GM12878 (cell line): Measurements from ENCODE around the gene DRD2. TPM values are rescaled to one million over a fixed set of nuclear protein-coding genes. Genes with fewer than 3 reads are reported as not detected.

Experiments used
- ATAC-seq: fragments of 200-7000 bp; cut with Tn5 transposase; 3 replicates; pipeline ENCODE4 v1.9.1; 2020; ENCODE audit warnings: mild to moderate bottlenecking, moderate library complexity
- BruUV-seq: library from RNA; stranded (reverse); fragments of 400-500 nt; replicated peaks from 2 replicates; lab custom pipeline; 2021; lab: Mats Ljungman, UMichigan
- CTCF ChIA-PET: fragments of 300-600 bp; sonication (Branson Sonifier 250); formaldehyde crosslinking; extraction: SDS; loops from one replicate; lab custom pipeline; 2021; ENCODE audit warnings: inconsistent platforms; lab: Yijun Ruan, JAX
- POLR2A ChIA-PET: fragments of 350-600 bp; formaldehyde crosslinking; extraction: SDS; loops from one replicate; lab custom pipeline; 2021; ENCODE audit warnings: inconsistent platforms; lab: Charles Lee
- RAD21 ChIA-PET: fragments of 300-600 bp; sonication (Branson Sonifier 250); formaldehyde crosslinking; loops from one replicate; lab custom pipeline; 2023; ENCODE audit warnings: antibody characterized with exemption; ENCODE audit not compliant: unreplicated experiment; lab: Charles Lee
- SMC1A ChIA-PET: fragments of 300-600 bp; sonication (Branson Sonifier 250); formaldehyde crosslinking; loops from one replicate; lab custom pipeline; 2023; ENCODE audit not compliant: unreplicated experiment, uncharacterized antibody; lab: Charles Lee
- DNase-seq: peaks from one replicate; pipeline ENCODE4 v3.0.0-alpha.2; 2011; ENCODE audit warnings: low read depth, low spot score
- FAIRE-seq: peaks from 3 replicates; lab custom pipeline; 2011; peaks lifted over from hg19 to GRCh38; lab: Jason Lieb, UNC
- H2AFZ ChIP-seq: 2 replicates; pipeline ENCODE4 v1.6.0; 2011; ENCODE audit warnings: low read depth, low read length, control low read depth; ENCODE audit not compliant: control insufficient read depth
- H3K27ac ChIP-seq: 2 replicates; pipeline ENCODE4 v1.5.1; 2011; ENCODE audit warnings: control low read depth; ENCODE audit not compliant: control insufficient read depth, insufficient read depth
- H3K27me3 ChIP-seq, 2 experiments: replicated peaks in 1 of 2; 2 replicates each; pipeline versions ENCODE4 v1.6.0 to v1.6.1; 2011; ENCODE audit warnings: low read length in 1 of 2; ENCODE audit not compliant: control insufficient read depth in 2 of 2, insufficient read depth in 2 of 2
- H3K36me3 ChIP-seq, 2 experiments: 2 replicates each; pipeline ENCODE4 v1.5.1; 2011; ENCODE audit warnings: low read length in 1 of 2; ENCODE audit not compliant: control insufficient read depth in 2 of 2, insufficient read depth in 2 of 2
- H3K4me1 ChIP-seq: 2 replicates; pipeline ENCODE4 v1.6.1; 2011; ENCODE audit warnings: mild to moderate bottlenecking, low read length, moderate library complexity, mixed read lengths; ENCODE audit not compliant: control insufficient read depth, insufficient read depth
- H3K4me2 ChIP-seq: 2 replicates; pipeline ENCODE4 v1.6.0; 2011; ENCODE audit warnings: control low read depth; ENCODE audit not compliant: control insufficient read depth, insufficient read depth
- H3K4me3 ChIP-seq: fragments of 200-600 bp; sonication (generic); 2 replicates; pipeline ENCODE4 v1.5.1; 2016
- H3K79me2 ChIP-seq: 2 replicates; pipeline ENCODE4 v1.6.0; 2011; ENCODE audit warnings: low read length; ENCODE audit not compliant: control insufficient read depth, insufficient read depth
- H3K9ac ChIP-seq: 2 replicates; pipeline ENCODE4 v1.8.0; 2011; ENCODE audit warnings: low read length, control low read depth, mixed read lengths; ENCODE audit not compliant: control insufficient read depth, insufficient read depth
- H3K9me3 ChIP-seq: replicated peaks from 3 replicates; pipeline ENCODE4 v1.5.1; 2011; ENCODE audit warnings: mild to moderate bottlenecking, low read length; ENCODE audit not compliant: control insufficient read depth, insufficient read depth
- H4K20me1 ChIP-seq: 2 replicates; pipeline ENCODE4 v1.6.0; 2011; ENCODE audit not compliant: control insufficient read depth, insufficient read depth
- BCL11A ChIP-seq: IDR thresholded peaks from 2 replicates; pipeline ENCODE4 v1.6.1; 2011; ENCODE audit warnings: low read depth, low read length
- NFYB ChIP-seq: IDR thresholded peaks from 2 replicates; pipeline ENCODE4 v1.6.1; 2011; ENCODE audit warnings: low read depth, mild to moderate bottlenecking, low read length, improper control_type of control experiment, moderate library complexity; ENCODE audit not compliant: insufficient read depth
- WRNIP1 ChIP-seq: IDR thresholded peaks from 2 replicates; pipeline ENCODE4 v1.6.1; 2011; ENCODE audit warnings: low read depth, low read length, improper control_type of control experiment, borderline replicate concordance
- WGBS: methylation state at CpG from one replicate; pipeline ENCODE4 v1.1.6; 2016; ENCODE audit warnings: low lambda C conversion rate; ENCODE audit not compliant: insufficient replicate concordance, insufficient coverage; ENCODE audit errors: missing lambda C conversion rate; 5-methylcytosine and 5-hydroxymethylcytosine counted together
- in situ Hi-C: fragments of 300-500 bp; cut with MboI; formaldehyde crosslinking; loops from 9 replicates; pipeline ENCODE4 v1.14.3; 2018; ENCODE audit warnings: mixed read lengths
- intact Hi-C: fragments of 100-400 bp; cut with micrococcal nuclease; formaldehyde crosslinking; loops from one replicate; pipeline ENCODE4 v1.14.2; 2022; ENCODE audit not compliant: unreplicated experiment
- polyA plus RNA-seq, 11 experiments: library from polyadenylated mRNA; depleted of rRNA in 4 of 11; unstranded in 6 of 11; stranded (reverse) in 5 of 11; fragments of >200 nt; fragmentation: Nextera tagmentation in 4 of 11; fragmentation: Illumina TruSeq in 1 of 11; extraction: Ambion mirVana in 4 of 11; extraction: Trizol in 1 of 11; gene quantifications; 1 replicate in 1 of 11; 2 replicates in 10 of 11; pipeline versions ENCODE4 v1.2.1 to v1.2.3, GENCODE V29; 2011 to 2016; ENCODE audit warnings: inconsistent platforms in 2 of 11, missing spikeins in 2 of 11, low read depth in 1 of 11
- total RNA-seq, 4 experiments: library from RNA; depleted of rRNA in 3 of 4; stranded (reverse); fragments of >200 nt in 3 of 4; fragmentation: Illumina TruSeq in 1 of 4; extraction: Trizol in 1 of 4; gene quantifications; 2 replicates each; pipeline versions ENCODE4 v1.2.1 to v1.2.3, GENCODE V29; 2013 to 2021
- TF ChIP-seq, protein P1 (sequence below): fragments of 450-650 bp; IDR thresholded peaks from 2 replicates; pipeline ENCODE4 v1.6.1; 2016; ENCODE audit warnings: mild to moderate bottlenecking
- TF ChIP-seq, protein P2 (sequence below): fragments of 450-650 bp; IDR thresholded peaks from 2 replicates; pipeline ENCODE4 v1.6.1; 2016; ENCODE audit warnings: mild to moderate bottlenecking

The DRD2 gene
- total and polyA plus RNA-seq, 10 of the 15 experiments (the other 5 are each of a cell fraction or from before 2014, with no cell fraction given) = not detected

DNA sequence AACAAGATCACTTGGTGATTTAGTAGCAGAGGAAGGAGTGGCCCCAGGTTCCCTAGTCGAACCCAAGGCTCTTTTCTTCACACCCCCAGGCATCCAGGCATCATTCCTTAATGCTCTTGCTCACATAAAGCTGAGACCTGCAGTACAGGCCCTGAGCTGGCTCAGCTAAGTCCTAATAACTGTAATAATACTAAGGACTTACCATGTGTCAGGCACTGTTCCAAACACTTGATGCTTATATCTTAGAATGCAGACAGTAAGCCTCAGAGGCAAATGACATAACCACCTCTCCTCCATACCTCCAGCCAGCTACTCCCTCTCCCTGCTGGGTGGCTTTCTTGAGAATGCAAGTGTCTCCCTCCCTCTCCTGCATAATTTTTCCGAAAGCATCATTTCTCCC lies 54.4 kb downstream of the DRD2 start (continued):
- TF ChIP-seq NFYB (no peak), BCL11A (no peak)

DNA sequence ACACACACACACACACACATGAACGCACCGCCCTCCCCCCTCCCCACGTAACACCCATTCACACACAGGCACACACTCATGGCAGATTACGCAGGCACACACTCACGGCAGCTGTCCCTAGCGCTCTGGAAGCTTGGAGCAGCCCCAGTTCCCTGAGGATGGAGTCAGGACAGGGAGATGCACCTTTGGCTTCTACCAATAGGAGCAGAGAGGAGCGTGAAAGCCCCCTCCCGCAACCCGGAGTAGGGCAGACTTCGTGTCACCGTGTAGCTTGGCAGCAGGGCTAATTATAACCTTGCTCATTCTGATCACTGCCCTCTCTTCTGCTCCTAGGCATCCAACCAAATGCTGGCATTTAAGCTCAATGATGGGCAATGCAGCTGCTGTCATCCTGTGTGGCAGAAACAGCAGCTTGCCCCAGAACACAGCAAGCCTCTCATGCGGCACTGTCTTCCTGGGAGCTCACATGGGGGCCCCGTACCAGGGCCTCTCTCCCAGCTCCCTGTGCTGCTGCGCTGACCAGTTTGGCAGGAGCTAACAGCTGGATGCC lies 55.7 kb downstream of the DRD2 start:
- ChIA-PET RAD21 (no interaction called here), SMC1A (no interaction called here), POLR2A (no interaction called here), CTCF (no interaction called here)
- Histone ChIP-seq H3K9me3 (no peaks in the 10 kb centered on the region), H3K27ac (no peak overlapping the region), H3K4me2 (no peak overlapping the region), H3K4me3 (no peak overlapping the region), H3K4me1 (no peaks in the 10 kb centered on the region; the same call in 1 of the 2 replicates), H2AFZ (no peak overlapping the region), H3K9ac (no peak overlapping the region), H3K79me2 (no peaks in the 10 kb centered on the region), H3K36me3 (no peaks in the 10 kb centered on the region), H4K20me1 (no peaks in the 10 kb centered on the region), H3K27me3 (no peaks in the 10 kb centered on the region; a peak in 1 of 4 replicates)
- intact Hi-C loops = no loop called here
- no TSS peak for BruUV-seq
- no peak for ATAC-seq
- in situ Hi-C loops = no loop called here
- FAIRE-seq = no peak
- 43% methylated on average over 11 of the region's 14 CpGs for WGBS
- DNase-seq = no peak
- TF ChIP-seq, protein P1, sequence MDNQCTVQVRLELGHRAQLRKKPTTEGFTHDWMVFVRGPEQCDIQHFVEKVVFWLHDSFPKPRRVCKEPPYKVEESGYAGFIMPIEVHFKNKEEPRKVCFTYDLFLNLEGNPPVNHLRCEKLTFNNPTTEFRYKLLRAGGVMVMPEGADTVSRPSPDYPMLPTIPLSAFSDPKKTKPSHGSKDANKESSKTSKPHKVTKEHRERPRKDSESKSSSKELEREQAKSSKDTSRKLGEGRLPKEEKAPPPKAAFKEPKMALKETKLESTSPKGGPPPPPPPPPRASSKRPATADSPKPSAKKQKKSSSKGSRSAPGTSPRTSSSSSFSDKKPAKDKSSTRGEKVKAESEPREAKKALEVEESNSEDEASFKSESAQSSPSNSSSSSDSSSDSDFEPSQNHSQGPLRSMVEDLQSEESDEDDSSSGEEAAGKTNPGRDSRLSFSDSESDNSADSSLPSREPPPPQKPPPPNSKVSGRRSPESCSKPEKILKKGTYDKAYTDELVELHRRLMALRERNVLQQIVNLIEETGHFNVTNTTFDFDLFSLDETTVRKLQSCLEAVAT = no peak

DNA sequence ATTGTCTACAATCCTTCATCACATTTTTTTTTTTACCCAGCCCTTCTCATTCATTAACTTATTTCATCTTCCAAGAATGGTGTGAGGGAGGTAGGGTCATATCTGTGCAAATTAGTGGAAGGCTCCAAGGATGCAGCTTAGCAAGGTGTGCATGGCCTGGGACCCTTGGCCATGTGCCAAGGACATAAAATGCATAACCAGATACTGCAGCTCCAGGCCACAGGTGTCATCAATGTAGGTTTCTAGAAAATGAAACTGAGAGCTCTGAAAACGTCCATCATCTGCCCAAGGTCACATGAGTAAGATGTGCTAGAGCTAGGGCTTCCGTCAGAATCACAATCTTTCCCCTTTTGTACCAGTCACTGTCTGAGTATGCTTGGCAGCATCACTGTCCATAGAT lies 57.8 kb downstream of the DRD2 start:
- ATAC-seq = peak; percentile 30; the same call in 2 of the 3 replicates
- H2AFZ ChIP-seq = no peak overlapping the region
- peaks cover 0 to 2% of the 10 kb centered on the region in 2 experiments; a peak in 2 of 4 replicates for H3K27me3 ChIP-seq
- ChIA-PET RAD21 (no interaction called here), SMC1A (no interaction called here), CTCF (interaction anchor here (0.7 kb wide), 1 partner anchor 104 kb away, joined by 3 read pairs; no protein-coding TSS in a partner anchor), POLR2A (no interaction called here)
- WGBS = 18% methylated on average over 2 of the region's 2 CpGs
- no TSS peak for BruUV-seq
- intact Hi-C loops = no loop called here
- no peaks in the 10 kb centered on the region for H3K79me2 ChIP-seq
- no peak overlapping the region for H3K9ac ChIP-seq
- no peak overlapping the region for H3K4me2 ChIP-seq
- in situ Hi-C loops = no loop called here
- H3K36me3 ChIP-seq = no peaks in the 10 kb centered on the region
- no peaks in the 10 kb centered on the region for H3K9me3 ChIP-seq
- H3K4me3 ChIP-seq = no peak overlapping the region
- H3K4me1 ChIP-seq = no peaks in the 10 kb centered on the region; the same call in 1 of the 2 replicates
- DNase-seq = no peak
- H4K20me1 ChIP-seq = no peaks in the 10 kb centered on the region
- H3K27ac ChIP-seq = no peak overlapping the region
- FAIRE-seq = peak; percentile 27
- TF ChIP-seq WRNIP1 = no peak
- TF ChIP-seq, protein P2, sequence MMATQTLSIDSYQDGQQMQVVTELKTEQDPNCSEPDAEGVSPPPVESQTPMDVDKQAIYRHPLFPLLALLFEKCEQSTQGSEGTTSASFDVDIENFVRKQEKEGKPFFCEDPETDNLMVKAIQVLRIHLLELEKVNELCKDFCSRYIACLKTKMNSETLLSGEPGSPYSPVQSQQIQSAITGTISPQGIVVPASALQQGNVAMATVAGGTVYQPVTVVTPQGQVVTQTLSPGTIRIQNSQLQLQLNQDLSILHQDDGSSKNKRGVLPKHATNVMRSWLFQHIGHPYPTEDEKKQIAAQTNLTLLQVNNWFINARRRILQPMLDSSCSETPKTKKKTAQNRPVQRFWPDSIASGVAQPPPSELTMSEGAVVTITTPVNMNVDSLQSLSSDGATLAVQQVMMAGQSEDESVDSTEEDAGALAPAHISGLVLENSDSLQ = peak; percentile 54
